Endothelial cell of umbilical vein (primary cell): Measurements from ENCODE around the gene GRAMD1B. TPM values are rescaled to one million over a fixed set of nuclear protein-coding genes. Genes with fewer than 3 reads are reported as not detected.

Experiments used
- BruUV-seq: library from RNA; stranded (reverse); fragments of 400-500 nt; replicated peaks from 2 replicates; lab custom pipeline; 2021; lab: Mats Ljungman, UMichigan
- CTCF ChIA-PET: fragments of 300-600, 350-600 bp; sonication (Branson Sonifier 250); formaldehyde crosslinking; loops from one replicate; lab custom pipeline; 2021; ENCODE audit warnings: antibody characterized with exemption, inconsistent platforms; lab: Charles Lee
- POLR2A ChIA-PET: fragments of 300-600, 350-600 bp; sonication (Branson Sonifier 250); formaldehyde crosslinking; loops from one replicate; lab custom pipeline; 2021; ENCODE audit warnings: antibody characterized with exemption, inconsistent platforms; lab: Charles Lee
- DNase-seq: peaks from one replicate; pipeline ENCODE4 v3.0.0-alpha.2; 2011; ENCODE audit warnings: low read depth, low spot score
- FAIRE-seq: peaks from 2 replicates; lab custom pipeline; 2011; peaks lifted over from hg19 to GRCh38; lab: Jason Lieb, UNC
- H2AFZ ChIP-seq: 2 replicates; pipeline ENCODE4 v1.6.0; 2012; ENCODE audit warnings: low read depth, low read length, control low read depth, inconsistent platforms
- H3K27ac ChIP-seq: 2 replicates; pipeline ENCODE4 v1.5.1; 2011; ENCODE audit warnings: low read depth, mild to moderate bottlenecking, control low read depth, low read length, moderate library complexity; ENCODE audit not compliant: insufficient read depth
- H3K27me3 ChIP-seq, 2 experiments: 2 replicates each; pipeline versions ENCODE4 v1.6.0 to v1.6.1; 2011; ENCODE audit warnings: low read length in 2 of 2, mixed read lengths in 1 of 2; ENCODE audit not compliant: control insufficient read depth in 2 of 2, insufficient read depth in 2 of 2
- H3K36me3 ChIP-seq, 2 experiments: 2 replicates in 1 of 2; 3 replicates in 1 of 2; pipeline ENCODE4 v1.5.1; 2011; ENCODE audit warnings: low read length in 2 of 2, mild to moderate bottlenecking in 1 of 2, moderate library complexity in 1 of 2; ENCODE audit not compliant: control insufficient read depth in 2 of 2, insufficient read depth in 2 of 2; ENCODE audit errors: extremely low read depth in 1 of 2
- H3K4me1 ChIP-seq: 3 replicates; pipeline ENCODE4 v1.5.1; 2011; ENCODE audit warnings: mild to moderate bottlenecking, low read length; ENCODE audit not compliant: control insufficient read depth, insufficient read depth; ENCODE audit errors: extremely low read depth
- H3K4me2 ChIP-seq: 2 replicates; pipeline ENCODE4 v1.6.1; 2011; ENCODE audit warnings: low read length, control low read depth, mixed read lengths; ENCODE audit not compliant: insufficient read depth
- H3K4me3 ChIP-seq, 3 experiments: fragments of 200-600 bp in 1 of 3; sonication (generic), shearing (Covaris generic) in 1 of 3; replicated peaks in 1 of 3; 2 replicates each; pipeline ENCODE4 v1.5.1; 2011 to 2016; ENCODE audit warnings: control low read depth in 3 of 3, low read length in 3 of 3, mild to moderate bottlenecking in 2 of 3, inconsistent platforms in 1 of 3, low read depth in 1 of 3, moderate library complexity in 1 of 3; ENCODE audit not compliant: insufficient read depth in 1 of 3
- H3K79me2 ChIP-seq: 2 replicates; pipeline ENCODE4 v1.6.0; 2012; ENCODE audit warnings: low read length, inconsistent platforms; ENCODE audit not compliant: control insufficient read depth, insufficient read depth
- H3K9ac ChIP-seq: replicated peaks from 2 replicates; pipeline ENCODE3; 2011; ENCODE audit warnings: low read length, control low read depth; ENCODE audit not compliant: insufficient read depth; ENCODE audit errors: extremely low read depth
- H3K9me1 ChIP-seq: replicated peaks from 3 replicates; pipeline ENCODE4 v1.6.0; 2011; ENCODE audit warnings: mild to moderate bottlenecking, low read length; ENCODE audit not compliant: control insufficient read depth, insufficient read depth; ENCODE audit errors: extremely low read depth
- H3K9me3 ChIP-seq: replicated peaks from 2 replicates; pipeline ENCODE4 v1.5.1; 2012; ENCODE audit warnings: low read length, inconsistent platforms; ENCODE audit not compliant: control insufficient read depth, insufficient read depth
- H4K20me1 ChIP-seq: replicated peaks from 2 replicates; pipeline ENCODE3; 2011; ENCODE audit warnings: mild to moderate bottlenecking, low read length; ENCODE audit not compliant: control insufficient read depth, insufficient read depth; ENCODE audit errors: extremely low read depth
- EZH2 ChIP-seq: IDR thresholded peaks from 2 replicates; pipeline ENCODE4 v1.6.1; 2012; ENCODE audit warnings: borderline replicate concordance, low read depth, mild to moderate bottlenecking, moderate library complexity, low read length, inconsistent platforms; ENCODE audit not compliant: severe bottlenecking
- FOS ChIP-seq: IDR thresholded peaks from 2 replicates; pipeline ENCODE4 v1.6.1; 2011; ENCODE audit warnings: mild to moderate bottlenecking, low read length, moderate library complexity, borderline replicate concordance; ENCODE audit not compliant: insufficient read depth
- GATA2 ChIP-seq: IDR thresholded peaks from 2 replicates; pipeline ENCODE4 v1.7.0; 2011; ENCODE audit warnings: low read depth, mild to moderate bottlenecking, moderate library complexity, mixed read lengths, low read length; ENCODE audit not compliant: insufficient read length, insufficient read depth
- JUN ChIP-seq: IDR thresholded peaks from 2 replicates; pipeline ENCODE4 v1.6.1; 2011; ENCODE audit warnings: borderline replicate concordance, low read depth; ENCODE audit not compliant: insufficient read length, insufficient read depth
- MYC ChIP-seq: IDR thresholded peaks from one replicate; pipeline ENCODE4 v1.6.1; 2011; ENCODE audit warnings: mild to moderate bottlenecking, low read depth, low read length
- POLR2A ChIP-seq: IDR thresholded peaks from 2 replicates; pipeline ENCODE4 v1.6.1; 2012; ENCODE audit warnings: low read depth, mild to moderate bottlenecking, control low read depth, low read length
- POLR2AphosphoS5 ChIP-seq: IDR thresholded peaks from 2 replicates; pipeline ENCODE4 v1.6.1; 2012; ENCODE audit warnings: low read depth, mild to moderate bottlenecking, control low read depth, low read length, moderate library complexity; ENCODE audit not compliant: insufficient read depth
- dilution Hi-C: fragments of 300-500 bp; cut with MboI; formaldehyde crosslinking; loops from one replicate; pipeline ENCODE4 v1.15.0; 2019; ENCODE audit warnings: low sequenced_read_pairs; ENCODE audit not compliant: extremely low pct_ligation_motif_present
- intact Hi-C: fragments of 100-400 bp; cut with micrococcal nuclease; formaldehyde crosslinking; loops from one replicate; pipeline ENCODE4 v1.10.0; 2022
- polyA plus RNA-seq, 4 experiments: library from polyadenylated mRNA; depleted of rRNA in 3 of 4; stranded (reverse) in 3 of 4; unstranded in 1 of 4; fragments of >200 nt; gene quantifications; 2 replicates each; pipeline versions ENCODE4 v1.2.1 to v1.2.3, GENCODE V29; 2011 to 2012; ENCODE audit warnings: missing spikeins in 1 of 4
- total RNA-seq: library from RNA; stranded (reverse); gene quantifications from 2 replicates; pipeline ENCODE4 v1.2.3, GENCODE V29; 2021
- TF ChIP-seq, protein P1 (sequence below), 2 donors: IDR thresholded peaks; 1 replicate in 1 of 2; 2 replicates in 1 of 2; pipeline ENCODE4 v1.5.1; 2011; ENCODE audit warnings: low read length in 2 of 2, mild to moderate bottlenecking in 2 of 2, moderate library complexity in 2 of 2, control low read depth in 1 of 2, inconsistent platforms in 1 of 2, low read depth in 1 of 2; ENCODE audit not compliant: insufficient read depth in 1 of 2; ENCODE audit errors: extremely low read depth in 1 of 2
- TF ChIP-seq, protein P2 (sequence below): IDR thresholded peaks from 2 replicates; pipeline ENCODE4 v1.6.1; 2011; ENCODE audit not compliant: insufficient read depth, insufficient read length

Gene GRAMD1B
- total and polyA plus RNA-seq, 2 donors (not counting 3 experiments of a cell fraction or from before 2014, with no cell fraction given), result 5.1 to 11.1 TPM

DNA sequence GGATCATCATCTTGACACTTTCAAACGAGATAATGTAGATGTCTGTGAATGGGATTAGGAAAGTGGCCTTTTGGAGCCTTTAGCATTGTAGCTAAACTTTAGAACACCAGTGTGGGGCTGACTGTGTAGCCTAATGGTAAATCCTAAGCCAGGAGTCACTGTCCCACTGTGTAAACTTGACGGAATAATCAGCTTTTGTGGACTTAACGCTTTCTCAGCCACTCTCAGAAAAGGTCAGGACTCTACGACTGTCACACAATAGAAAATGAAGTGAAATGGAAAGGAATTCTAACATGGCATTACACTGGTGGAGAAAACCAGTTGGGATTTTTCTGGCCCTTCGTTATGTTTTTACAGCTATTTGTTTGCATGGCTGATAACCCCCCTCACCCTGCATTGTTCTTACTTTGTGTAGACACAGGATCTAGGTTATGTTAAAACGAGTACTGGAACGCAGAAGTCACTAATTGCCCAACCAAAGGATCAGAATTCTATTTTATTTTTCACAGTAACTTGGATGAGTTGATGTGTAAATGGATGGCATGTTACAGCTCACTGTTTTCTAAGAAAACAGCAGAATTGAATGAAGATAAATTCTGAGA lies 22.0 kb upstream of the GRAMD1B start:
- H3K9me1 ChIP-seq, result no peaks in the 10 kb centered on the region
- H3K36me3 ChIP-seq, result no peaks in the 10 kb centered on the region
- no peaks in the 10 kb centered on the region for H4K20me1 ChIP-seq
- ChIA-PET CTCF (interaction anchor here (0.9 to 7.5 kb wide), 40 partner anchors 8 to 305 kb away, joined by 3 to 368 read pairs (median 5); partner anchors contain the start of gene GRAMD1B), POLR2A (no interaction called here)
- DNase-seq (peak; percentile 57), FAIRE-seq (peak; percentile 26)
- intact Hi-C loops, result loop anchor here (1.0 to 2.0 kb wide), 5 partner anchors 22 to 107 kb away; partner anchors contain the start of gene GRAMD1B
- H3K27ac ChIP-seq, result no peak overlapping the region
- no peak overlapping the region for H2AFZ ChIP-seq
- H3K4me3 ChIP-seq, result no peak overlapping the region
- no peaks in the 10 kb centered on the region for H3K9me3 ChIP-seq
- no peaks in the 10 kb centered on the region for H3K79me2 ChIP-seq
- no peak for TF ChIP-seq POLR2AphosphoS5
- TF ChIP-seq JUN, result no peak
- TF ChIP-seq, protein P1, sequence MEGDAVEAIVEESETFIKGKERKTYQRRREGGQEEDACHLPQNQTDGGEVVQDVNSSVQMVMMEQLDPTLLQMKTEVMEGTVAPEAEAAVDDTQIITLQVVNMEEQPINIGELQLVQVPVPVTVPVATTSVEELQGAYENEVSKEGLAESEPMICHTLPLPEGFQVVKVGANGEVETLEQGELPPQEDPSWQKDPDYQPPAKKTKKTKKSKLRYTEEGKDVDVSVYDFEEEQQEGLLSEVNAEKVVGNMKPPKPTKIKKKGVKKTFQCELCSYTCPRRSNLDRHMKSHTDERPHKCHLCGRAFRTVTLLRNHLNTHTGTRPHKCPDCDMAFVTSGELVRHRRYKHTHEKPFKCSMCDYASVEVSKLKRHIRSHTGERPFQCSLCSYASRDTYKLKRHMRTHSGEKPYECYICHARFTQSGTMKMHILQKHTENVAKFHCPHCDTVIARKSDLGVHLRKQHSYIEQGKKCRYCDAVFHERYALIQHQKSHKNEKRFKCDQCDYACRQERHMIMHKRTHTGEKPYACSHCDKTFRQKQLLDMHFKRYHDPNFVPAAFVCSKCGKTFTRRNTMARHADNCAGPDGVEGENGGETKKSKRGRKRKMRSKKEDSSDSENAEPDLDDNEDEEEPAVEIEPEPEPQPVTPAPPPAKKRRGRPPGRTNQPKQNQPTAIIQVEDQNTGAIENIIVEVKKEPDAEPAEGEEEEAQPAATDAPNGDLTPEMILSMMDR (IDR thresholded peaks at IDR 0.05; ENCODE audit: extremely low read depth in 1 of 2, insufficient read depth in 1 of 2, low read depth in 1 of 2, low read length in 2 of 2), result no peak
- TF ChIP-seq POLR2A, result no peak
- TF ChIP-seq MYC, result no peak
- no peak for TF ChIP-seq GATA2
- TF ChIP-seq, protein P2, sequence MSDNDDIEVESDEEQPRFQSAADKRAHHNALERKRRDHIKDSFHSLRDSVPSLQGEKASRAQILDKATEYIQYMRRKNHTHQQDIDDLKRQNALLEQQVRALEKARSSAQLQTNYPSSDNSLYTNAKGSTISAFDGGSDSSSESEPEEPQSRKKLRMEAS, result no peak
- no peak for TF ChIP-seq FOS
- no peak for TF ChIP-seq EZH2
- H3K4me2 ChIP-seq, result no peak overlapping the region
- BruUV-seq, result no TSS peak
- dilution Hi-C loops, result no loop called here
- H3K27me3 ChIP-seq, result peaks cover 7 to 9% of the 10 kb centered on the region in 2 experiments
- H3K9ac ChIP-seq, result no peak overlapping the region
- H3K4me1 ChIP-seq, result peaks cover 22% of the 10 kb centered on the region
